Measurements from ENCODE around the gene SMO. TPM values are rescaled to one million over a fixed set of nuclear protein-coding genes. Genes with fewer than 3 reads are reported as not detected.
A peak's percentile ranks its signal among the peaks of the same experiment; 100 is the strongest.

Gene SMO
- 10 to 100 TPM; 49.9 to 63.8 (median 59.7) TPM for polyA plus RNA-seq (ENCODE audit: insufficient read depth in 1 of 5, insufficient read length in 5 of 5, low replicate concordance in 1 of 5)
- long read RNA-seq, donor 1, partial matches to known transcripts = 14 of 17 reads
- long read RNA-seq, donor 1, other reads (novel, unspliced or antisense) = 0 of 17 reads
- long read RNA-seq, donor 2, partial matches to known transcripts = 0 of 4 reads
- long read RNA-seq, donor 2, other reads (novel, unspliced or antisense) = 0 of 4 reads
- long read RNA-seq, donor 3, partial matches to known transcripts = 0 of 1 reads
- long read RNA-seq, donor 3, other reads (novel, unspliced or antisense) = 0 of 1 reads
- long read RNA-seq, donor 4 = 0 reads
- long read RNA-seq, donor 5, partial matches to known transcripts = 5 of 7 reads
- long read RNA-seq, donor 5, other reads (novel, unspliced or antisense) = 0 of 7 reads
- long read RNA-seq, donor 6, transcript SMO-201 (12 exons, 3,738 nt) = major isoform, 7 of 21 reads
- long read RNA-seq, donor 6, partial matches to known transcripts = 14 of 21 reads
- long read RNA-seq, donor 6, other reads (novel, unspliced or antisense) = 0 of 21 reads
- long read RNA-seq, donor 7, transcript SMO-201 (12 exons, 3,738 nt) = major isoform, 8 of 8 reads
- long read RNA-seq, donor 7, partial matches to known transcripts = 0 of 8 reads
- long read RNA-seq, donor 7, other reads (novel, unspliced or antisense) = 0 of 8 reads
- long read RNA-seq, donor 8, partial matches to known transcripts = 9 of 11 reads
- long read RNA-seq, donor 8, other reads (novel, unspliced or antisense) = 0 of 11 reads

DNA sequence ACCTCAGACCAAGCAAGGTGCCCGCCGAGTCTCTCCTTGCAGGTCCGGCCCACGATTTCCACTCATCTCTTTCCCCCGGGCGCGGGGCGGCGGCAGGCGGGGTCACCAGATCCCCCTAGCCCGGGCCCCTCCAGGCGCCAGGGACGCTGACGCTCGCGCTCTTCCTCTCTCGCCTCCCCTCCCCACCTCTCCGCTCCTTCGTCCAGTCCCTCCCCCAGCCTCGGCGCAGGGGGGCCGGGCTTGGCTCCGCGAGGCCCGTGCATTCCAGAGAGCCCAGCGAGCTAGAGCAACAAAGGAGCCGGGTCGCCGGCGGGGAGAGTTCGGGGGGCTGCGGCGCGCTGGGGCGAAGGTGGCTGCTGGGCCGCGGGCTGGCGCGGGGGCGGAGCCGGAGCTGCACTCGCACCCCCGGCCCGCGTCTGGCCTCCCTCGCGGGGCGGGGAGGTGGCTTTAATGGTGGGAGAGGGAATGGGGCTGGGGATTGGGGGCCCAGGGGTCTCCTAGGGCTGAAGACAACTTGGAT is at the start of gene SMO:
TSS of gene SMO (plus strand) at position 262 of the 520 bp plus-strand sequence. CDS start 519 bp downstream, outside the sequence.
- peak; percentile 86 to 88 for DNase-seq

- DNase-seq = no peak
These were observed 44.7 kb upstream of the SMO start for GRCh38 chr7:129143724-129144094.

DNA sequence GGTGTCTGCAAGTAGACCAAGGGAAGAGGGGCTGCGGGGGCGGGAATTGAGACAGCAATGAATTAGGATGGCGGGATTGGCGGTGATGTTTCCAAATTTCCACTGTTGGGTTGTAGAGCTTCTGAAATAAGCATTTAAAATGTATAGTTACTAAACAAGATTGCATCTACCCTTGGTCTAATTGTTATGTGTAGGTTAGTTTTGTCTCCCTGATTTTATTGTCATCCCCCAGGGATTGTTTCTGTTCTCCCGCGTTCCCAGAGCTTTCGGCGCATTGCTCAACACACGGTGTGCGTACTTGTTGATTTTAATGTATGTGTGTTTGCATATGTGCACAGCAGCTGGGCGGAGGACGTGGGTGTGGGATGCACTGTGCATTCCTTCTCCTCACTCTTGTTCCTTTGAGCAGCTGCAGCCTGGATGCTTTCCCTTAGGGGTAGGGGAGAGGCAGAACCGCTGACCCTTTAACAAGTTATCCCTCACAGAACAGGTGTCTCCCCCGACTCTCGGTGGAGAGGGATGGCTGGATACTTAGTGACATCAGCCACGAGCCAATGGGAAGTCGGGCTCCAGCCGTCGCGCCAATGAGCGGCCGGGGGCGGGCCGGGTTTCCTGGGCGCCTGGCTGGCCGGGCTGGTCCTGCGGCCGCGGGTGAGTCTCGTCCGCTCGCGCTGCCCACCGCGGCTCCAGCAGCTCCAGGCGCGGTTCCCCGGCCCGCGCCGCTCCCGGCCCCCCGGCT is 44.2 kb upstream of the SMO start, which contains the start of gene TSPAN33:
TSS of gene TSPAN33 (plus strand) at position 613 of the 739 bp plus-strand sequence. CDS start 274 bp downstream, outside the sequence.
- DNase-seq = peak; percentile 44 to 53

- no peak for DNase-seq
These were observed 43.4 kb upstream of the SMO start for GRCh38 chr7:129144834-129145668.

DNA sequence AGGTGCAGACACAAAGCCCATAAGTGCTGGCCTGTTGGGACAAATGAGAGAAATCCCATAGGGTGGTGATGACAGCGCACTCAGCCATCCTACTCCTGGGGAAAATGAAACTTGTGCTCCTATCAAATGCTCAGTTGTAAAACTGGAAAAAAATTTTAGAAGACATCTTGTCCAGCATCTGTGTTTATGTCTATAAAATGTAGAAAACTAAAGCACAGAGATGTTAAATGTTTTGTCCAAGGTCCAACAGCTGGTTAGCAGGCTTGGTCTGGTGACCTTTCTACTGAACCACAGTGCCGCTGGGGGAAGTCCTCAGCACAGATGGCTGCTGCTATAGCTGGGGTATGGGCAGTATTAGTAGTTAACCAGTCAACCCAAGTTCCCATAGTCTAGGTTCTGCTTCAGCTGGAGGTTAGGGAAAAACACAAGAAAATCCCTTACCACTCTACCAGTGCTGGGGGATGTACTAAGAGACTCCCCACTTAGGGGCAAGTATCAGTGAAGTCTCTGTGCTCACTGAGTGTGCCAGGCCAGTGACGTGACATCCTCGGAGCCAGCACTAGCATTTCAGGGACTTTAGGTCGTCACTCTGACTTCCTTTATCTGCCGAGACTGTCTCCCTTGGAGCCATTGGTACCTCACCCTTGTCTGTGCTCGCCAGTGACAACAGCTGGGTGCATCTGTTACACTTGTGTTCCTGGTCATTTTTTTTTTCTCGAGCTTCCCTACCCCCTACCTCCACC is 42.0 kb upstream of the SMO start:
- peak in 1 of 2 donors; percentile 31 for DNase-seq

- no peak for DNase-seq
These were observed 40.7 kb upstream of the SMO start for GRCh38 chr7:129147731-129148130.

DNA sequence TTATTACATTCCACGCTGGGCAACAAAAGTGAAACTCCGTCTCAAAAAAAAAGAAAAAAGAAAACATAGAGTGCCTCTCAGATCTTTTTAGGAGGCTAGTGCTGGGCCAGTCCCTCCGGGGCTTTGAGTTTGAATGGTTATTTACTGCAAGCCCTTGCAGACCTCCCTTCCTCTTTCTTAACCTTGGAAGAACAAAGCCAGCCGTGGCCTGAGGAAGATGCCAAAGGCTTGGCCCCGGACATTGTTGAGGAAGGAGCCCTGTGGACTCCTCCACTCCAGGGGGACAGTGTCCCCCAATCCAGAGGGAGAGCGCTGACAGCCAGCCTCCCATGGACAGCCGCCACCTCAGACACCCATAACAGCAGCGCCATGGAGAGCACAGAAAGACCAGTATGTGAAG is 38.9 kb upstream of the SMO start:
- no peak for DNase-seq

- no peak for DNase-seq
These were observed 38.0 kb upstream of the SMO start for GRCh38 chr7:129150199-129150996.

DNA sequence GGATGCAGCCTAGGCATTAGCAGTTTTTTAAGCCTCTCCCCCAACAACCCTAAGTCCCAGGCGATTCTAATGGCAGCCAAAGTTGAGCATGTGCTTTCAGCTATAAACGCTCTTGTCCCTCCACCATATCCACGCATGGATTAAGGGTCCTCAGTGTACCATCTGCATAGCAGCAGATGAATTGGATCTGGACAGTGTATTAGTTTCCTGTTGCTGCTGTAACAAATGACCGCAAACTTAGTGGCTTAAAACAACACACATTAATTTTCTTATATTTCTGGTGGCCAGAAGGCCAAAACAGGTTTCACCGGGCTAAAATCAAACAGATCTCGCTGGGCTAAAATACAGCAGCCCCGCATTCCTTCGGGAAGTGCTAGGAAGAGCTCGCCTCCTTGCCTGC is 30.8 kb upstream of the SMO start:
- no peak for DNase-seq

DNA sequence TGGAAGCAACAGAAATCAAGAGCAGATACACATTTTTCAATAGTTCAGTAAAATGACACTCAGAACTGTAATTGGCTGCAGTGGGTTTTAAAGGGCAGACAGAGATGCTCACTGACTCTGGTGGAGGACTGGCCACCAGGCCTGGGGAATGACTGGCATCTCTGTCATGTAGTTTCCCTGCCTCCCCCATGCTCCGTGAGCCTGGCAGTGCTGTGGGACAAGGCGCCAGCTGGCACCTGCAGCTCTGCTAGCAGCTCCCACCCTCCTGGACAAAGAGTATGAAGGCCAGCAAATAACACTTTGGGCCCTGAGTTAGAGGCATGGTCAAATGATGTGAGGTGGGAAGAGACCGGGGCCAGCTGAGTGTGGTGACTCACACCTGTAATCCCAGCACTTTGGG is 28.9 kb upstream of the SMO start:
- no peak for DNase-seq

- DNase-seq = peak; percentile 34 to 39
These were observed 28.1 kb upstream of the SMO start for GRCh38 chr7:129160161-129160905.

- no peak for DNase-seq
These were observed 26.8 kb upstream of the SMO start for GRCh38 chr7:129161524-129162225.

GRCh38 chr7:129162732-129163131 is 25.7 kb upstream of the SMO start:
- DNase-seq = no peak

DNA sequence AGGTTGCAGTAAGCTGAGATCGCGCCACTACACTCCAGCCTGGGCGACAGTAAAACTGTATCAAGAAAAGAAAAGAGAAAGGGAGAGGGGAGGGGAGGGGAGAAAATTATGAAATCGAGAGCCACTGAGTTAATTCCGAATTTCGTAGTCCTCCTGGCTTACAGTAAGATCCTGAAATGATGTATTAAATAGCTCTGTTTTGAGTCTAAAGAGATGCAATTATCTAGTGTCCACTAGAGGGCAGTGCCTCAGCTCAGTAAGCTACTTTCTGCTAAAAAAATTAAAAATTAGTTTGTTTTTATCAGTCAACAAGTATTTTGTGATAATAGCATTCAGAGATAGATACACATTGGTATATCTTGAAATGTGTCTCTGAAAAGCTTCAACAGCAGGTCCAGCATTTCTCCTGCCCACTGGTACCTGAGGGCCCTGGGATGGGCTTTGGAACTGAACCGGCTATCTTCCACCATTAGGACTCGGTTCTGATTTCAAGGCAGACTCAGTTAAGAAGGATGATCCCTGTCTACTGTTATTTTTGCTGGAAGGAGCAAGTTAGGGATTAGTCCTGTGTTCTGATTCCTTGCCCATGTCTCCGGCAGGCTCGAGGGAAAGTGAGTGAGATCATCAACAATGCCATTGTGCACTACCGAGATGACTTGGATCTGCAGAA is 24.4 kb upstream of the SMO start:
- peak; percentile 27 to 45 for DNase-seq

GRCh38 chr7:129166745-129167144 is 21.7 kb upstream of the SMO start:
- no peak for DNase-seq

DNA sequence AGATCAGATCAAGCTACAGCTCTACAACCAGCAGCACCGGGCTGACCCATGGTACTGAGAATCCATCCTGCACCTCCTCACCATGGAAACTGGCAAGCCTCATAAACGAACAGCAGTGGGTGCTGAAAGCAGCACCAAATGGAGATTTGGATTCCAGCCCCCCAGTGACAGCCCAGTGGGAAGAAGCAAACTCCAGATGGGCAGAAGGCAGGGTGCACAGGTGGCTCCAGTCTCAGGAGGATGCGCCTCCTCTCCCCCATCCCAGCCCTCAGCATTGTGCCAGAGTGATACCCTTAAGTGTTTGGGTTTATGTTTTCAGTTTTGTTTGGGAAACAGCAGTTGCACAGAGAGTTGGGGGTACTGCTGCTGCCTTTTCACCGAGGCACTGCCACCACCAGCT is 20.6 kb upstream of the SMO start:
- no peak for DNase-seq
